CD4-positive, alpha-beta memory T cell (primary cell): ENCODE measurements around the gene NTNG2. TPM values are rescaled to one million over a fixed set of nuclear protein-coding genes. Genes with fewer than 3 reads are reported as not detected.

Source experiments
- CTCF ChIA-PET: fragments of 350-600 bp; sonication (Branson Sonifier 250); formaldehyde crosslinking; loops from one replicate; lab custom pipeline; 2021; ENCODE audit warnings: inconsistent platforms; ENCODE audit not compliant: partially characterized antibody; lab: Charles Lee
- POLR2A ChIA-PET: fragments of 350-600 bp; sonication (Branson Sonifier 250); formaldehyde crosslinking; loops from one replicate; lab custom pipeline; 2021; ENCODE audit not compliant: partially characterized antibody; lab: Charles Lee
- DNase-seq, 5 donors: peaks; one replicate each; pipeline versions ENCODE4 v3.0.0 to v3.0.0-alpha.2; 2020 to 2022; ENCODE audit warnings: mixed read lengths in 1 of 5
- H3K27ac ChIP-seq: one replicate; pipeline ENCODE4 v1.7.0; 2013; ENCODE audit warnings: low read depth, low read length
- H3K27me3 ChIP-seq: 2 replicates; pipeline ENCODE4 v1.7.0; 2013; ENCODE audit warnings: mild to moderate bottlenecking, low read length, moderate library complexity; ENCODE audit not compliant: insufficient read depth
- H3K36me3 ChIP-seq: 2 replicates; pipeline ENCODE4 v1.7.0; 2013; ENCODE audit warnings: mild to moderate bottlenecking, low read length, moderate library complexity; ENCODE audit not compliant: insufficient read depth
- H3K4me1 ChIP-seq: 2 replicates; pipeline ENCODE4 v1.7.0; 2013; ENCODE audit warnings: mild to moderate bottlenecking, low read length, moderate library complexity; ENCODE audit not compliant: insufficient read depth
- H3K4me3 ChIP-seq, 2 donors: one replicate each; pipeline ENCODE4 v1.7.0; 2013; ENCODE audit warnings: low read length in 2 of 2, mild to moderate bottlenecking in 1 of 2
- H3K9me3 ChIP-seq, 2 donors: one replicate each; pipeline ENCODE4 v1.7.0; 2013; ENCODE audit warnings: low read length in 2 of 2, control low read depth in 1 of 2; ENCODE audit not compliant: control insufficient read depth in 1 of 2
- H3K27ac Mint-ChIP-seq, 7 donors: one replicate each; pipeline ENCODE4 v1.8.0; 2020 to 2021; ENCODE audit warnings: mixed read lengths in 7 of 7, mild to moderate bottlenecking in 6 of 7, inconsistent platforms in 3 of 7, moderate library complexity in 3 of 7
- H3K27me3 Mint-ChIP-seq, 2 donors: one replicate each; pipeline ENCODE4 v1.8.0; 2020 to 2021; ENCODE audit warnings: mixed read lengths in 2 of 2
- H3K36me3 Mint-ChIP-seq, 2 donors: one replicate each; pipeline ENCODE4 v1.8.0; 2020 to 2021; ENCODE audit warnings: mixed read lengths in 2 of 2, inconsistent platforms in 1 of 2, mild to moderate bottlenecking in 1 of 2
- H3K4me1 Mint-ChIP-seq, 4 donors: one replicate each; pipeline ENCODE4 v1.8.0; 2020 to 2021; ENCODE audit warnings: mixed read lengths in 4 of 4, mild to moderate bottlenecking in 1 of 4
- H3K4me3 Mint-ChIP-seq, 8 donors: one replicate each; pipeline ENCODE4 v1.8.0; 2020 to 2021; ENCODE audit warnings: mixed read lengths in 8 of 8, mild to moderate bottlenecking in 7 of 8, moderate library complexity in 6 of 8, inconsistent platforms in 3 of 8
- H3K9me3 Mint-ChIP-seq, 8 donors: one replicate each; pipeline ENCODE4 v1.8.0; 2020 to 2021; ENCODE audit warnings: mixed read lengths in 8 of 8, mild to moderate bottlenecking in 5 of 8, inconsistent platforms in 3 of 8, moderate library complexity in 1 of 8
- intact Hi-C: fragments of 100-400 bp; cut with micrococcal nuclease; formaldehyde crosslinking; loops from one replicate; pipeline ENCODE4 v1.15.1; 2023
- polyA plus RNA-seq, 2 donors: library from polyadenylated mRNA; unstranded; fragments of 300-500 nt; fragmentation: Illumina TruSeq; gene quantifications; one replicate each; pipeline ENCODE4 v1.2.3, GENCODE V29; 2021
- total RNA-seq, 2 experiments: library from RNA; stranded (reverse); gene quantifications; one replicate each; pipeline ENCODE4 v1.2.3, GENCODE V29; 2021

The NTNG2 gene
- total and polyA plus RNA-seq, 4 experiments from 2014 or later, result 1.0 to 8.8 (median 3.6) TPM

DNA sequence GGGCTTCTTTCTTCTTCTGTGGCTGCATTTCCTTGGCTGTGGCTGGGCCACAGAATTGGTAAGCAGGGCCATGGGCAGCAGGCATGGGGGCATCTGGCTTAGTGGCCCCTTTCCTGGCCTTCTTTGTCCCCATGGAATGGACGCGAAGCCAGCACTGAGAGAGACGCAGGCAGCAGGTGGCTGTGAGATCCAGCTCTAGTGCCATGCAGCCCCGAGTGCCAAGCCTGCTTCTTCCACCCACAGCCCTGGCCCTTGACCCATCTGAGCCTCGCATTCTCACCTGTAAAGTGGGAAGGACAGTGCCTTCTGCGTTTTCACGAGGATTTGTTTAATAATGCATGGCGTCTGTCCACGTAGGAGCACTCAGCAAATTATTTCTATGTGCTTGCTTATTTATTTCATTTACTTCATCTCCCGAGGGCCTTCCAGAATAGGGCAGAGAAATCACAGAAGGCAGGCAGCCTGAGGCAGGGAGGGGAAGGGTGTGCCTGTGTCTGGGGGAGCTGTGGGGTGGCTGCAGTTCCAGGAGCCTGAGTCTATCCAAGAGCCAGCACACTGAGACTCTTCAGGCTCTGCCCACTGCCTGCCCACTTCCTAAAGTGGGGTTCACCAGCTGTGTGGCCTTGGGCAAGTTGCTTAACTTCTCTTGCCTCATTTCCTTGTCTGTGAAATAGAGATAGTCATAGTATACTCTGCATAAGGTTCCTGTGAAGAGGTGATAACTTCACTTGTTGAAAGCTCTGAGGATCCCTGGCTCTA, 55.2 kb downstream of the NTNG2 start:
- H3K27me3 Mint-ChIP-seq, result peaks cover 3 to 13% of the 10 kb centered on the region in 2 donors
- DNase-seq, result no peak
- CTCF ChIA-PET, result no interaction called here
- no peak overlapping the region for H3K27ac Mint-ChIP-seq
- H3K9me3 Mint-ChIP-seq, result no peaks in the 10 kb centered on the region
- Histone ChIP-seq H3K4me3 (no peak overlapping the region), H3K27ac (no peak overlapping the region), H3K27me3 (no peaks in the 10 kb centered on the region), H3K36me3 (no peaks in the 10 kb centered on the region), H3K9me3 (no peaks in the 10 kb centered on the region), H3K4me1 (no peaks in the 10 kb centered on the region)
- POLR2A ChIA-PET, result no interaction called here
- intact Hi-C loops, result no loop called here
- no peaks in the 10 kb centered on the region for H3K36me3 Mint-ChIP-seq
- H3K4me3 Mint-ChIP-seq, result no peak overlapping the region
- H3K4me1 Mint-ChIP-seq, result no peaks in the 10 kb centered on the region

DNA sequence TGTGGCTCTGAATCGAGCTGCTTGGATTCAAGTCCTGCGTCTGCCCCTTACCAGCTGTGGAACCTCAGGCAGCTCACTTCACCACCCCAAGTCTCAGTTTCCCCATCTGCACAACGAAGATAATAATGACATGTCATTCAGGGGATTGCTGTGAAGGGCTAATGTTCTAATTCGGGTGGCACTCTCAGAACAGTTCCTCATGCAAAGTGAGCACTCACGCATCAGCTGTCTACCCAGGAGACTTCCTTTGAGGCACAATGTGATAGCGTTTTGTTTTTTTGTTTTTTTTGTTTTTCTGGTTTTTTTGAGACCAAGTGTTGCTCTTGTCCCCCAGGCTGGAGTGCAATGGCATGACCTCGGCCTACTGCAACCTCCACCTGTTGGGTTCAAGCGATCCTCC, 56.4 kb downstream of the NTNG2 start:
- Histone ChIP-seq H3K4me1 (no peaks in the 10 kb centered on the region), H3K27ac (no peak overlapping the region), H3K36me3 (no peaks in the 10 kb centered on the region), H3K9me3 (no peaks in the 10 kb centered on the region), H3K27me3 (no peaks in the 10 kb centered on the region), H3K4me3 (no peak overlapping the region)
- Mint-ChIP-seq H3K9me3 (no peaks in the 10 kb centered on the region), H3K4me1 (no peaks in the 10 kb centered on the region), H3K4me3 (no peak overlapping the region), H3K27me3 (peaks cover 3 to 7% of the 10 kb centered on the region in 2 donors), H3K36me3 (no peaks in the 10 kb centered on the region), H3K27ac (no peak overlapping the region)
- ChIA-PET POLR2A (no interaction called here), CTCF (no interaction called here)
- intact Hi-C loops, result no loop called here
- DNase-seq, result no peak

DNA sequence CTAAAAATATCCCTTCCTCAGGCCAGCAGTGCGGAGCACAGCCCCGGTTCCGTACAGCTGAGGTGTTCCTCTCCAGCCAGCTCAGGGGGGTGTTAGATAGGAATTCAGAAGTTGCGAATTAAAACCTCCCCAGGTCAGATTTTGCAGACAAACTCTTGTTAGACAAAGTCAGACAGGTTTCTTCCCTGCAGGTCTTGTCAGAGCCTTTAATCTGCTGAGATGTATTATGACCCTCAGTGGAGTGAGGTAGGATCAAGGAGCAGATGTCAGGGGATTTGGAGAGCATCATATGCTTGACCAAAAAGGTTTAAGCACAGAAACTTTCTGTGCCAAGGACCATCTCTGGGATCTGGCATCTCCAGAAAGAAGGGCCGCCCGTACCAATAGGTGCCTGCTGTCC, 60.1 kb downstream of the NTNG2 start:
- no peak overlapping the region for H3K27ac ChIP-seq
- no peaks in the 10 kb centered on the region for H3K36me3 ChIP-seq
- DNase-seq, result no peak
- H3K27me3 Mint-ChIP-seq, result peaks cover 9 to 12% of the 10 kb centered on the region in 2 donors
- H3K4me1 ChIP-seq, result no peaks in the 10 kb centered on the region
- H3K27ac Mint-ChIP-seq, result no peak overlapping the region
- no peaks in the 10 kb centered on the region for H3K27me3 ChIP-seq
- intact Hi-C loops, result no loop called here
- H3K4me1 Mint-ChIP-seq, result peaks cover 0 to 1% (median 0%) of the 10 kb centered on the region in 4 donors
- no peaks in the 10 kb centered on the region for H3K36me3 Mint-ChIP-seq
- ChIA-PET CTCF (interaction anchor here (0.8 to 1.5 kb wide), 2 partner anchors 14 to 29 kb away, joined by 3 read pairs; no protein-coding TSS in a partner anchor), POLR2A (no interaction called here)
- H3K4me3 Mint-ChIP-seq, result no peak overlapping the region
- H3K9me3 ChIP-seq, result no peaks in the 10 kb centered on the region
- no peak overlapping the region for H3K4me3 ChIP-seq
- no peaks in the 10 kb centered on the region for H3K9me3 Mint-ChIP-seq

DNA sequence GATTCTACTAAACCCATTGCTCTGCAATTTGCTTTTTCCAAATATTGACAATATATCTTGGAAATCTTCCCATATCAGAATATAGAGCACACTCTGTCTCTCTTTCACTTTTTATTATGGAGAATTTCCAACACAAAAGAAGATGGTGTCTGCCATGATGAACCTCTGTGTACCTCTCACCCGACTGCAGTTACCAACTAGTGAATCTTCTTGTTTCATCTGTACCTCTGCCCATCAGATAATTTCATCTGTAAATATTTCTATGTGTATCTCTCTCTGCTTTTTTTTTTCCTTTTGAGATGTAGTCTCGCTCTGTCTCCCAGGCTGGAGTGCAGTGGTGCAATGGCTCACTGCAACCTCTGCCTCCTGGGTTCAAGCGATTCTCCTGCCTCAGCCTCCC, 62.8 kb downstream of the NTNG2 start:
- H3K27ac Mint-ChIP-seq, result no peak overlapping the region
- intact Hi-C loops, result no loop called here
- ChIA-PET CTCF (no interaction called here), POLR2A (no interaction called here)
- no peaks in the 10 kb centered on the region for H3K36me3 Mint-ChIP-seq
- H3K36me3 ChIP-seq, result no peaks in the 10 kb centered on the region
- H3K9me3 Mint-ChIP-seq, result no peaks in the 10 kb centered on the region
- H3K4me3 Mint-ChIP-seq, result no peak overlapping the region
- no peaks in the 10 kb centered on the region for H3K27me3 ChIP-seq
- H3K4me1 ChIP-seq, result no peaks in the 10 kb centered on the region
- H3K4me3 ChIP-seq, result no peak overlapping the region
- peaks cover 11 to 13% of the 10 kb centered on the region in 2 donors for H3K27me3 Mint-ChIP-seq
- no peak for DNase-seq
- peaks cover 0 to 1% (median 0%) of the 10 kb centered on the region in 4 donors for H3K4me1 Mint-ChIP-seq
- no peaks in the 10 kb centered on the region for H3K9me3 ChIP-seq
- H3K27ac ChIP-seq, result no peak overlapping the region

DNA sequence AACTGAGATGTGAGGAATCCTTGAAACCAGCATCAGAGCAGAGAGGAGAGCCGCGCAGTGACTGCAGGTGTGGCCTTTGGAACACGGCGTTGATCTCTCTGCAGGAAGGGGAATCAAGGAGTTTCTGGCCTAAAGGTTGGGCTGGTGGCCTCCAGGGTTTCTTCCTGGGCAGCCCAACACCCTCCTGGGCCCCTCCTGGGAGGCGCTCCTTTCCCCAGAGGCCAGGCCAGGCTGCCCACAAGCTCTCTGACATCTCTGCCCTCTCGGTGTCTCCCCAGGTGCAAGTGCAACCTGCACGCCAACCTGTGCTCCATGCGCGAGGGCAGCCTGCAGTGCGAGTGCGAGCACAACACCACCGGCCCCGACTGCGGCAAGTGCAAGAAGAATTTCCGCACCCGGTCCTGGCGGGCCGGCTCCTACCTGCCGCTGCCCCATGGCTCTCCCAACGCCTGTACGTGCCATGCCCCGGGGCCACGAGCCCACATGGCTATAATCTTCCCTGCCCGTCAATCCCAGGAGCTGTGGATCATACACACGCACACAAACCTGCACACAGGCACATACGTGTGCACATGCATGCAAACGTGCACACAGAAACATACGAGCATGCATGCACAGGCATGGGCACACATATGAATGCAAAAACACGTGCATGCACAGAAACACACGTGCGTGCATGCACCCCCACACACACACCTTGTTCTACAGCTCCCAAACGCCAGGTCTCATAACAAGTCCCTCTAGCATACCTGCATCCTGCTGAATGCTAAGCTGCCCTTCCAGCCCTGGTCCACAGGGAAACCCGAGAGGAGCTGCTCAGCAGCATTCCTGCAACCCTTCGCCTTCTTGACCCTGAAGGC, 64.9 kb downstream of the NTNG2 start:
- H3K36me3 ChIP-seq, result no peaks in the 10 kb centered on the region
- Mint-ChIP-seq H3K27me3 (peaks cover 7 to 12% of the 10 kb centered on the region in 2 donors), H3K4me1 (peaks cover 0 to 1% (median 0%) of the 10 kb centered on the region in 4 donors), H3K9me3 (no peaks in the 10 kb centered on the region), H3K36me3 (no peaks in the 10 kb centered on the region), H3K4me3 (no peak overlapping the region), H3K27ac (no peak overlapping the region)
- CTCF ChIA-PET, result no interaction called here
- no peak overlapping the region for H3K27ac ChIP-seq
- POLR2A ChIA-PET, result no interaction called here
- H3K4me3 ChIP-seq, result no peak overlapping the region
- no peaks in the 10 kb centered on the region for H3K27me3 ChIP-seq
- intact Hi-C loops, result no loop called here
- DNase-seq, result no peak
- H3K4me1 ChIP-seq, result no peaks in the 10 kb centered on the region
- no peaks in the 10 kb centered on the region for H3K9me3 ChIP-seq

DNA sequence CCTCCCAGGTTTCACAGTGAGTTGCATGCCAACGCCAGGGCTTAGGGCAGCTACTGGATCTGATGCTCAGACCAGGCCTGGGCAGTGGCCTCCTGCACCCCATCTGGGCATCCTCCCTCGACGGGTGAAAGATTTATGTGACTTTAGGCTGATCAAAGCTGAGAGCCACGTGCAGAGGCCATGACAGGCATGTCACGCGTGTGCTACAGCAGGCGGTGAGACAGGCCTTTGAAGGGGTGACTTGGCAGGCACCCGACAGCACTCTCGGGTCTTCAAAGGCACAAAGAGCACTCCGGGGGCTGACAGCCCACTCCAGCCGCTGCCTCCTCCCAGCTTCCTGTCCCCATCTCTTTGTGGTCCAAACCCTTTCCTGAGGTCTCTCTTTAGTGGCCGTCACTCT, 66.2 kb downstream of the NTNG2 start:
- DNase-seq, result no peak
- Mint-ChIP-seq H3K27me3 (peaks cover 7 to 12% of the 10 kb centered on the region in 2 donors), H3K36me3 (no peaks in the 10 kb centered on the region), H3K4me1 (peaks cover 0 to 1% (median 0%) of the 10 kb centered on the region in 4 donors), H3K9me3 (no peaks in the 10 kb centered on the region), H3K27ac (no peak overlapping the region), H3K4me3 (no peak overlapping the region)
- no peaks in the 10 kb centered on the region for H3K4me1 ChIP-seq
- ChIA-PET CTCF (no interaction called here), POLR2A (no interaction called here)
- intact Hi-C loops, result no loop called here
- H3K36me3 ChIP-seq, result no peaks in the 10 kb centered on the region
- no peak overlapping the region for H3K27ac ChIP-seq
- H3K27me3 ChIP-seq, result no peaks in the 10 kb centered on the region
- no peaks in the 10 kb centered on the region for H3K9me3 ChIP-seq
- no peak overlapping the region for H3K4me3 ChIP-seq

DNA sequence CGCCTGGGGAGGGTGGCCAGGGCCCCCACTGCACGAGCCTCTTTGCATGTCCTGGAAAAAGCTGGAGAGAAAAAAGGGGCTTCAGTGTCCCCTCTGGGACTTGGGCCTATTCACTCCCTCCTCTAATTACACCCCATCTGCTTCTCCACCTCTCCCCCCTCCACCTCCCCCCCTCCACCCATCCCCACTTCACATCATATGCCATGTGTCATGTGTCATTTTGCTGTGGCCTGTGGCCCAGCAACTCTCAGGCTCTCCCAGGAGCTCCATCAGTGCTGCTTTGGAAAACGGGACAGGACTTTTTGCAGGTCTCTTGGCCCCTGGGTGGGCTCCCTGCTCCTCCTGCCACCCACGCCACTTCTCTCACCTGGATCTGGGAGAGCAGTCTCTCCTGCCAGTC, 68.7 kb downstream of the NTNG2 start:
- no peaks in the 10 kb centered on the region for H3K9me3 Mint-ChIP-seq
- no peaks in the 10 kb centered on the region for H3K36me3 Mint-ChIP-seq
- DNase-seq, result no peak
- H3K27me3 ChIP-seq, result no peaks in the 10 kb centered on the region
- H3K27me3 Mint-ChIP-seq, result peaks cover 3 to 7% of the 10 kb centered on the region in 2 donors
- H3K9me3 ChIP-seq, result no peaks in the 10 kb centered on the region
- H3K4me1 ChIP-seq, result no peaks in the 10 kb centered on the region
- intact Hi-C loops, result no loop called here
- no peak overlapping the region for H3K27ac Mint-ChIP-seq
- H3K4me3 Mint-ChIP-seq, result no peak overlapping the region
- ChIA-PET CTCF (no interaction called here), POLR2A (no interaction called here)
- no peak overlapping the region for H3K4me3 ChIP-seq
- H3K36me3 ChIP-seq, result no peaks in the 10 kb centered on the region
- no peak overlapping the region for H3K27ac ChIP-seq
- H3K4me1 Mint-ChIP-seq, result no peaks in the 10 kb centered on the region
